HCT116 (cell line): ENCODE results near the gene PDE8A. TPM values are rescaled to one million over a fixed set of nuclear protein-coding genes. Genes with fewer than 3 reads are reported as not detected.

Experiments used
- ATAC-seq: fragments of 200-7000 bp; cut with Tn5 transposase; 2 replicates; pipeline ENCODE4 v1.9.1; 2020; ENCODE audit warnings: mild to moderate bottlenecking, moderate library complexity
- BruUV-seq: library from RNA; stranded (reverse); fragments of 400-500 nt; replicated peaks from 2 replicates; lab custom pipeline; 2021; lab: Mats Ljungman, UMichigan
- CTCF ChIA-PET: fragments of 300-600 bp; sonication (Branson Sonifier 250); formaldehyde crosslinking; loops from one replicate; lab custom pipeline; 2021; ENCODE audit warnings: antibody characterized with exemption; lab: Charles Lee
- POLR2A ChIA-PET: fragments of 300-600, 350-600 bp; sonication (Branson Sonifier 250); formaldehyde crosslinking; loops from one replicate; lab custom pipeline; 2021; ENCODE audit warnings: antibody characterized with exemption; lab: Charles Lee
- RAD21 ChIA-PET, 2 experiments: fragments of 300-600 bp; sonication (Branson Sonifier 250); formaldehyde crosslinking; loops; one replicate each; lab custom pipeline; 2023; ENCODE audit warnings: low total read pairs in 2 of 2; ENCODE audit not compliant: uncharacterized antibody in 2 of 2, unreplicated experiment in 2 of 2, low non-redundant PET in 1 of 2; lab: Charles Lee
- DNase-seq: peaks from one replicate; pipeline ENCODE4 v3.0.0-alpha.2; 2010; ENCODE audit warnings: low read depth, low spot score
- H2AFZ ChIP-seq: fragments of 200-600 bp; shearing (Covaris generic), sonication (generic); 2 replicates; pipeline ENCODE4 v1.6.1; 2017; ENCODE audit warnings: low read depth, mixed run types, mixed read lengths, antibody characterized with exemption, low read length; ENCODE audit not compliant: poor library complexity, severe bottlenecking
- H3K27ac ChIP-seq: 2 replicates; pipeline ENCODE4 v1.5.1; 2012; ENCODE audit warnings: low read depth, low read length
- H3K27me3 ChIP-seq: fragments of 200-600 bp; sonication (generic); 2 replicates; pipeline ENCODE4 v1.6.1; 2016; ENCODE audit warnings: mixed run types, low read length, mixed read lengths; ENCODE audit not compliant: insufficient read depth
- H3K36me3 ChIP-seq, 2 experiments: fragments of 200-500 bp in 1 of 2; fragments of 200-600 bp in 1 of 2; sonication (Bioruptor generic) in 1 of 2; sonication (generic) in 1 of 2; 2 replicates each; pipeline versions ENCODE4 v1.5.1 to v1.6.1; 2014 to 2016; ENCODE audit warnings: low read length in 2 of 2, inconsistent platforms in 1 of 2, mixed read lengths in 1 of 2, mixed run types in 1 of 2; ENCODE audit not compliant: insufficient read depth in 2 of 2, control insufficient read depth in 1 of 2
- H3K4me1 ChIP-seq, 2 experiments: fragments of 200-600 bp in 1 of 2; sonication (generic) in 1 of 2; 2 replicates each; pipeline versions ENCODE4 v1.5.1 to v1.6.1; 2012 to 2017; ENCODE audit warnings: low read length in 2 of 2, inconsistent platforms in 1 of 2, mild to moderate bottlenecking in 1 of 2, mixed read lengths in 1 of 2, mixed run types in 1 of 2, moderate library complexity in 1 of 2; ENCODE audit not compliant: insufficient read depth in 2 of 2, control insufficient read depth in 1 of 2
- H3K4me2 ChIP-seq: fragments of 200-600 bp; sonication (generic); 2 replicates; pipeline ENCODE4 v1.6.1; 2017; ENCODE audit warnings: mixed run types, low read length, mixed read lengths
- H3K4me3 ChIP-seq, 2 experiments: fragments of 200-600 bp in 1 of 2; sonication (generic) in 1 of 2; replicated peaks in 1 of 2; 2 replicates each; pipeline ENCODE4 v1.5.1; 2011 to 2016; ENCODE audit warnings: low read length in 2 of 2, control low read depth in 1 of 2, low read depth in 1 of 2, mild to moderate bottlenecking in 1 of 2, mixed read lengths in 1 of 2, mixed run types in 1 of 2
- H3K79me2 ChIP-seq: fragments of 200-600 bp; sonication (generic); 2 replicates; pipeline ENCODE4 v1.6.1; 2017; ENCODE audit warnings: mild to moderate bottlenecking, mixed run types, low read length, moderate library complexity, mixed read lengths; ENCODE audit not compliant: insufficient read depth
- H3K9ac ChIP-seq: fragments of 200-600 bp; sonication (generic); 2 replicates; pipeline ENCODE4 v1.6.1; 2016; ENCODE audit warnings: low read length, mixed read lengths
- H3K9me2 ChIP-seq: fragments of 200-600 bp; sonication (generic), shearing (Covaris generic); 2 replicates; pipeline ENCODE4 v1.6.1; 2017; ENCODE audit warnings: mixed run types, mild to moderate bottlenecking, moderate library complexity; ENCODE audit not compliant: insufficient read depth
- H3K9me3 ChIP-seq, 2 experiments: fragments of 200-500 bp in 1 of 2; fragments of 200-600 bp in 1 of 2; sonication (Bioruptor generic) in 1 of 2; sonication (generic) in 1 of 2; 2 replicates each; pipeline ENCODE4 v1.6.1; 2014 to 2017; ENCODE audit warnings: low read length in 2 of 2, mixed read lengths in 2 of 2, inconsistent platforms in 1 of 2, low read depth in 1 of 2, mild to moderate bottlenecking in 1 of 2, mixed run types in 1 of 2, moderate library complexity in 1 of 2; ENCODE audit not compliant: control insufficient read depth in 1 of 2, insufficient read depth in 1 of 2
- H4K20me1 ChIP-seq: fragments of 200-600 bp; sonication (generic), shearing (Covaris generic); 2 replicates; pipeline ENCODE4 v1.6.1; 2017; ENCODE audit warnings: mixed run types, mild to moderate bottlenecking, moderate library complexity; ENCODE audit not compliant: insufficient read depth
- ATF3 ChIP-seq: IDR thresholded peaks from 2 replicates; pipeline ENCODE4 v1.6.1; 2012
- EZH2 ChIP-seq: fragments of 200-600 bp; sonication (generic); IDR thresholded peaks from 2 replicates; pipeline ENCODE4 v1.6.1; 2017; ENCODE audit warnings: antibody characterized with exemption, mixed run types
- FOSL1 ChIP-seq: IDR thresholded peaks from 2 replicates; pipeline ENCODE4 v1.6.1; 2012; ENCODE audit warnings: low read depth
- POLR2A ChIP-seq: IDR thresholded peaks from 2 replicates; pipeline ENCODE4 v1.7.0; 2011; ENCODE audit warnings: borderline replicate concordance; ENCODE audit not compliant: insufficient read depth, insufficient read length; ENCODE audit errors: extremely low read depth
- POLR2AphosphoS5 ChIP-seq: IDR thresholded peaks from 2 replicates; pipeline ENCODE4 v1.6.1; 2011; ENCODE audit warnings: mild to moderate bottlenecking, low read depth, low read length, moderate library complexity
- RAD21 ChIP-seq: IDR thresholded peaks from 2 replicates; pipeline ENCODE4 v1.6.1; 2012; ENCODE audit warnings: low read depth, mild to moderate bottlenecking
- REST ChIP-seq: IDR thresholded peaks from 2 replicates; pipeline ENCODE4 v1.6.1; 2012; ENCODE audit warnings: low read depth
- TCF7L2 ChIP-seq: IDR thresholded peaks from 2 replicates; pipeline ENCODE4 v1.7.0; 2011; ENCODE audit warnings: borderline replicate concordance, inconsistent platforms; ENCODE audit not compliant: insufficient read depth, insufficient read length; ENCODE audit errors: extremely low read depth
- YY1 ChIP-seq: IDR thresholded peaks from 2 replicates; pipeline ENCODE4 v1.6.1; 2011; ENCODE audit warnings: low read length, low read depth, moderate library complexity, mild to moderate bottlenecking; ENCODE audit not compliant: insufficient replicate concordance; ENCODE audit errors: extremely low read depth
- ZFX ChIP-seq: fragments of 450-650 bp; IDR thresholded peaks from 2 replicates; pipeline ENCODE4 v1.6.1; 2017
- intact Hi-C: fragments of 100-400 bp; cut with micrococcal nuclease; formaldehyde crosslinking; loops from 2 replicates; pipeline ENCODE4 v1.10.0; 2022
- total RNA-seq: library from RNA; stranded (reverse); gene quantifications from one replicate; pipeline ENCODE4 v1.2.1, GENCODE V29; 2021; ENCODE audit not compliant: unreplicated experiment

PDE8A gene
- total RNA-seq, 1 experiment from 2014 or later = 37.8 TPM

GRCh38 chr15:85164841-85165466 lies 183.3 kb downstream of the PDE8A start:
- CTCF ChIA-PET = no interaction called here
- no peaks in the 10 kb centered on the region for H3K9me2 ChIP-seq
- H3K4me2 ChIP-seq = no peak overlapping the region
- POLR2A ChIA-PET = no interaction called here
- no peaks in the 10 kb centered on the region for H4K20me1 ChIP-seq
- no TSS peak for BruUV-seq
- H3K27me3 ChIP-seq = no peaks in the 10 kb centered on the region
- H3K9me3 ChIP-seq = peaks cover 0 to 13% of the 10 kb centered on the region in 2 experiments; a peak in 2 of 4 replicates
- H2AFZ ChIP-seq = no peak overlapping the region
- H3K36me3 ChIP-seq = no peaks in the 10 kb centered on the region
- ATAC-seq (no peak), DNase-seq (no peak)
- no peak overlapping the region for H3K27ac ChIP-seq
- H3K4me1 ChIP-seq = no peaks in the 10 kb centered on the region
- TF ChIP-seq POLR2A (no peak), FOSL1 (no peak), EZH2 (no peak), RAD21 (no peak), TCF7L2 (no peak), ATF3 (no peak), REST (no peak), YY1 (no peak), POLR2AphosphoS5 (no peak), ZFX (no peak)
- TF ChIP-seq, all 23 proteins: peak for 0
- no peaks in the 10 kb centered on the region for H3K79me2 ChIP-seq
- intact Hi-C loops = no loop called here
- RAD21 ChIA-PET = no interaction called here
- no peak overlapping the region for H3K4me3 ChIP-seq
- H3K9ac ChIP-seq = no peak overlapping the region
